ENCODE measurements around the gene IQCN. TPM values are rescaled to one million over a fixed set of nuclear protein-coding genes. Genes with fewer than 3 reads are reported as not detected.

Gene IQCN
- total and polyA plus RNA-seq, 2 donors (not counting 1 experiment from before 2014, with no cell fraction given) = 0.79 to 0.83 TPM

GRCh38 chr19:18317961-18318800 is 43.9 kb upstream of the IQCN start:
- Histone ChIP-seq H2AFZ (ENCODE audit: low read length) (no peak overlapping the region), H3K79me2 (ENCODE audit: control insufficient read depth, insufficient read depth, low read length) (peaks cover 41% of the 10 kb centered on the region), H3K9me3 (ENCODE audit: control insufficient read depth, insufficient read depth, low read depth, low read length) (no peaks in the 10 kb centered on the region), H3K4me2 (ENCODE audit: extremely low read depth, insufficient read depth, low read length) (no peak overlapping the region), H3K27ac (ENCODE audit: insufficient read depth, low read length) (no peak overlapping the region), H3K4me1 (ENCODE audit: control insufficient read depth, extremely low read depth, insufficient read depth, low read length) (peaks cover 12% of the 10 kb centered on the region), H3K9ac (ENCODE audit: insufficient read depth, low read length) (no peak overlapping the region), H3K36me3 (ENCODE audit: control insufficient read depth, insufficient read depth, low read length) (peaks cover 4% of the 10 kb centered on the region), H3K4me3 (replicated peaks in 1 of 4; ENCODE audit: control extremely low read depth in 1 of 4, insufficient read depth in 1 of 4, low read depth in 3 of 4, low read length in 4 of 4) (no peak overlapping the region), H3K27me3 (ENCODE audit: control insufficient read depth, insufficient read depth, low read length) (no peaks in the 10 kb centered on the region), H4K20me1 (ENCODE audit: control insufficient read depth, extremely low read depth, insufficient read depth, low read length) (no peaks in the 10 kb centered on the region)
- no peak for DNase-seq (ENCODE audit: low read depth in 2 of 2)
- TF ChIP-seq EZH2 (IDR thresholded peaks at IDR 0.05; ENCODE audit: low read length, missing control alignments) (no peak), CTCF (conservative IDR thresholded peaks at IDR 0.05 in 1 of 2, IDR thresholded peaks at IDR 0.05 in 1 of 2; ENCODE audit: low read depth in 1 of 2, low read length in 2 of 2) (no peak)

- H3K9me3 ChIP-seq (ENCODE audit: control insufficient read depth, insufficient read depth, low read depth, low read length) = no peaks in the 10 kb centered on the region
- H4K20me1 ChIP-seq (ENCODE audit: control insufficient read depth, extremely low read depth, insufficient read depth, low read length) = no peaks in the 10 kb centered on the region
- H3K36me3 ChIP-seq (ENCODE audit: control insufficient read depth, insufficient read depth, low read length) = peaks cover 13% of the 10 kb centered on the region
- no peak overlapping the region for H3K4me2 ChIP-seq (ENCODE audit: extremely low read depth, insufficient read depth, low read length)
- H3K27ac ChIP-seq (ENCODE audit: insufficient read depth, low read length) = no peak overlapping the region
- peaks cover 6% of the 10 kb centered on the region for H3K79me2 ChIP-seq (ENCODE audit: control insufficient read depth, insufficient read depth, low read length)
- no peak for DNase-seq (ENCODE audit: low read depth in 2 of 2)
- H3K27me3 ChIP-seq (ENCODE audit: control insufficient read depth, insufficient read depth, low read length) = no peaks in the 10 kb centered on the region
- no peak overlapping the region for H2AFZ ChIP-seq (ENCODE audit: low read length)
- H3K4me3 ChIP-seq (replicated peaks in 1 of 4; ENCODE audit: control extremely low read depth in 1 of 4, insufficient read depth in 1 of 4, low read depth in 3 of 4, low read length in 4 of 4) = no peak overlapping the region
- H3K9ac ChIP-seq (ENCODE audit: insufficient read depth, low read length) = no peak overlapping the region
- no peaks in the 10 kb centered on the region for H3K4me1 ChIP-seq (ENCODE audit: control insufficient read depth, extremely low read depth, insufficient read depth, low read length)
- TF ChIP-seq CTCF (conservative IDR thresholded peaks at IDR 0.05 in 1 of 2, IDR thresholded peaks at IDR 0.05 in 1 of 2; ENCODE audit: low read depth in 1 of 2, low read length in 2 of 2) = no peak
Measured at GRCh38 chr19:18313398-18313797, 39.1 kb upstream of the IQCN start.

- H3K4me2 ChIP-seq (ENCODE audit: extremely low read depth, insufficient read depth, low read length) = no peak overlapping the region
- TF ChIP-seq CTCF (conservative IDR thresholded peaks at IDR 0.05 in 1 of 2, IDR thresholded peaks at IDR 0.05 in 1 of 2; ENCODE audit: low read depth in 1 of 2, low read length in 2 of 2) (no peak), EZH2 (IDR thresholded peaks at IDR 0.05; ENCODE audit: low read length, missing control alignments) (no peak)
- H3K36me3 ChIP-seq (ENCODE audit: control insufficient read depth, insufficient read depth, low read length) = peaks cover 14% of the 10 kb centered on the region
- no peaks in the 10 kb centered on the region for H4K20me1 ChIP-seq (ENCODE audit: control insufficient read depth, extremely low read depth, insufficient read depth, low read length)
- no peaks in the 10 kb centered on the region for H3K27me3 ChIP-seq (ENCODE audit: control insufficient read depth, insufficient read depth, low read length)
- H3K9ac ChIP-seq (ENCODE audit: insufficient read depth, low read length) = no peak overlapping the region
- no peak for DNase-seq (ENCODE audit: low read depth in 2 of 2)
- no peaks in the 10 kb centered on the region for H3K9me3 ChIP-seq (ENCODE audit: control insufficient read depth, insufficient read depth, low read depth, low read length)
- H3K27ac ChIP-seq (ENCODE audit: insufficient read depth, low read length) = no peak overlapping the region
- H3K4me3 ChIP-seq (replicated peaks in 1 of 4; ENCODE audit: control extremely low read depth in 1 of 4, insufficient read depth in 1 of 4, low read depth in 3 of 4, low read length in 4 of 4) = no peak overlapping the region
- peaks cover 2% of the 10 kb centered on the region for H3K79me2 ChIP-seq (ENCODE audit: control insufficient read depth, insufficient read depth, low read length)
- peaks cover under 1% of the 10 kb centered on the region for H3K4me1 ChIP-seq (ENCODE audit: control insufficient read depth, extremely low read depth, insufficient read depth, low read length)
- no peak overlapping the region for H2AFZ ChIP-seq (ENCODE audit: low read length)
Measured at GRCh38 chr19:18312092-18312534, 37.9 kb upstream of the IQCN start.
